BE2C (cell line): ENCODE measurements around the gene LTF.
"Not testable (repeated sequence)": the region's sequence is repeated elsewhere in the genome, so short reads cannot be mapped to it uniquely, and the experiment has no call there.

Experiments used
- DNase-seq: peaks from one replicate; pipeline ENCODE4 v3.0.0-alpha.2; 2020
- H3K27me3 ChIP-seq: fragments of 250-450 bp; sonication (Bioruptor Pico); 2 replicates; pipeline ENCODE4 v1.5.1; 2020; ENCODE audit warnings: mild to moderate bottlenecking
- H3K36me3 ChIP-seq: fragments of 250-450 bp; sonication (Bioruptor Pico); 2 replicates; pipeline ENCODE4 v1.5.1; 2020; ENCODE audit warnings: mild to moderate bottlenecking
- H3K4me1 ChIP-seq: fragments of 250-450 bp; sonication (Bioruptor Pico); 2 replicates; pipeline ENCODE4 v1.5.1; 2020
- H3K4me3 ChIP-seq: 2 replicates; pipeline ENCODE4 v1.5.1; 2011; ENCODE audit warnings: low read depth, low read length
- H3K9me3 ChIP-seq: fragments of 250-450 bp; sonication (Bioruptor Pico); 2 replicates; pipeline ENCODE4 v1.5.1; 2020
- TF ChIP-seq, protein P1 (sequence below): IDR thresholded peaks from 2 replicates; pipeline ENCODE4 v1.5.1; 2012; ENCODE audit warnings: mild to moderate bottlenecking, low read depth, low read length

The LTF gene

DNA sequence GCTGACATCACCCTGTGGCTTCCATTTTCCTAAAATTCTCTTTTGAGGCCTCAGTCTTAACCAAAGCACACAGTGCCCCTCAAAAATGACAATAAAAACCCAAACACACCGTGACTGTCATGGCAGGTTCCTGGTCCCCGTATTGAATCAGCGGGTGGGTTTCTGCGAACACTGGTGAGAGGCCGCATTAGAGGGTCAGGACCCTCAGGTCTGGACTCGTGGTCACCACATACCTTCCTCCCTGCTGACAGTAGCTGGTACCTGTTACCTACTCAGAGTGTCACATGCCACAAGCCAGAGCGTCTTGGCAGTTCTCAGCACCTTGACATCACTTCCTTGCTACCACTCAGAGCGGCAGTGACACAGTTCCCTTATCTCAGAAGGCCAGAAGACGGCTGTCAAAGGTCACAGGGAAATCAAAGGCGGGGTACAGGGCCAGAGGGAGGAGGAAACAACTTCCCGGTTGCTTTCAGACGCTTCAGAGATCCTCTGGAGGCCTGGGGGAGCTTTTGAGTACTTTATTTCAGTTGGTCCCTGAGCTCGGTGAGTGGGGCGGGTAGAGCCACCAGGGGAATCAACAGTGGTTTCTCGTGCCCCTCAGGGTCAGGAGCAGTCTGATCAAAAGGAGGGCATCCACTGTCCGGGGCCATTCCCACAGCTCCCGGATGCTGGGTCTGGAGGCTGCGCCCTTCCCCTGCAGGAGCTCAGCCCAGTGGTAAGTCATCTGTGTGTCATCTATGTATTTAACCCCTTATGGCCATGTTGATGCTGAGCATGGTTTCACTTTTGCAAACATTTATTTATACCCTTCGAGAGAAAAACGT, 57.7 kb downstream of the LTF start, which contains the start of the genes CCR5AS and CCRL2:
TSS of gene CCR5AS (minus strand) at position 279 of the 824 bp plus-strand sequence.
TSS of gene CCRL2 (plus strand) at position 472 of the 824 bp plus-strand sequence. CDS start 821 bp downstream, outside the sequence.
- TF ChIP-seq, protein P1, sequence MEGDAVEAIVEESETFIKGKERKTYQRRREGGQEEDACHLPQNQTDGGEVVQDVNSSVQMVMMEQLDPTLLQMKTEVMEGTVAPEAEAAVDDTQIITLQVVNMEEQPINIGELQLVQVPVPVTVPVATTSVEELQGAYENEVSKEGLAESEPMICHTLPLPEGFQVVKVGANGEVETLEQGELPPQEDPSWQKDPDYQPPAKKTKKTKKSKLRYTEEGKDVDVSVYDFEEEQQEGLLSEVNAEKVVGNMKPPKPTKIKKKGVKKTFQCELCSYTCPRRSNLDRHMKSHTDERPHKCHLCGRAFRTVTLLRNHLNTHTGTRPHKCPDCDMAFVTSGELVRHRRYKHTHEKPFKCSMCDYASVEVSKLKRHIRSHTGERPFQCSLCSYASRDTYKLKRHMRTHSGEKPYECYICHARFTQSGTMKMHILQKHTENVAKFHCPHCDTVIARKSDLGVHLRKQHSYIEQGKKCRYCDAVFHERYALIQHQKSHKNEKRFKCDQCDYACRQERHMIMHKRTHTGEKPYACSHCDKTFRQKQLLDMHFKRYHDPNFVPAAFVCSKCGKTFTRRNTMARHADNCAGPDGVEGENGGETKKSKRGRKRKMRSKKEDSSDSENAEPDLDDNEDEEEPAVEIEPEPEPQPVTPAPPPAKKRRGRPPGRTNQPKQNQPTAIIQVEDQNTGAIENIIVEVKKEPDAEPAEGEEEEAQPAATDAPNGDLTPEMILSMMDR = no peak
- no peaks in the 10 kb centered on the region for H3K36me3 ChIP-seq
- no peak for DNase-seq
- no peak within 1 kb of the TSS for H3K4me3 ChIP-seq
- no peaks in the 10 kb centered on the region for H3K9me3 ChIP-seq
- H3K4me1 ChIP-seq = no peaks in the 10 kb centered on the region
- H3K27me3 ChIP-seq = no peaks in the 10 kb centered on the region

DNA sequence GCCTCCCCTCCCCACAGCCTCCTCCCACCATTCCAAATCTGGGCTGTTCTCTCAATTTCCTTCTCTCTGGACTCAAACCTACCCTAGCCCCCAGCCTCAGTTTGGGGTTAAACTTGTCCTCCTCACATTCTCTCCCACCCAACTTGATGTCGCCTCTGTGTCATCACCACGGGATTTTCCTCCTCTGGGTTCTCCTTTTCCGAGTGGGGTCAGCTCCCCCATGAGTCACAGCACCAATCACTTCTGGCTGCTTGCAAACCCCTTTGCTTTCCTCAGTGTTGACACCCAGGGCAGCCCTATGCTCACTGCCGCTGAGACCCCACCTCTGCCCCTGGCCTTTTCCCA, 58.3 kb downstream of the LTF start:
- Histone ChIP-seq H3K36me3 (no peaks in the 10 kb centered on the region), H3K4me1 (no peaks in the 10 kb centered on the region), H3K4me3 (no peak overlapping the region), H3K27me3 (no peaks in the 10 kb centered on the region), H3K9me3 (no peaks in the 10 kb centered on the region)
- TF ChIP-seq, protein P1 = no peak
- no peak for DNase-seq

DNA sequence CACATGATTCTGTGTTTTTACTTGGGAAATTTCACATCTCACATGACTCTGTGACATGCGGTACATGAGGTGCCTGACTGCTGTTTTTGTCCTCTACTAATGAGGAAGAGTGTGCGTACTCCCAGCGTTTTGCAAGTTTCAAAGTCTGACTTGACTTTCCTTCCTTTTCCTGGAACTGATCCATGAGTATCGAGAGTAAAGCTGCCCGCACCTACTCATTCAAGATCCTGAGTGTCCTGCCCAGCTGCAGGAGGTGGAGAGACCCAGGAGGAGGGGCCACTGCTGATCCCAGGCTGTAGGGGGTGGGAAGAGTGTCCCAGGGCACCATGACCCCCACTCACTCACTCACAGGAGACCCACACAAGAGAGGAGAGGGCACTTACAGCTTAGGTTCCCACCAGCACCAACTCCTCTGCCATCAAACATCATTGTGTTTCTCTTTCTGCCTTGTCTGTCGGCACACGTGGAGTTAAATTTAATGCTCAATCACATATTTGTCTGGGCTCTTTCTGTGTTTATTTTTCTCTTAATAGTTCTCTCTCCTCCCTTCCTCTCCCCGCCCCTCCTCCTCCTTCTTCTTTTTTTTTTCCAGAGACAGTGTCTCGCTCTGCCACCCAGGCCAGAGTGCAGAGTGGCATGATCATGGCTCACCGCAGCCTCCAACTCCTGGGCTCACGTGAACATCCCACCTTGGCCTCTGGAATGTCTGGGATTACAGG, 59.2 kb downstream of the LTF start:
- Histone ChIP-seq H3K4me1 (no peaks in the 10 kb centered on the region), H3K27me3 (no peaks in the 10 kb centered on the region), H3K9me3 (no peaks in the 10 kb centered on the region), H3K36me3 (no peaks in the 10 kb centered on the region), H3K4me3 (no peak overlapping the region)
- TF ChIP-seq, protein P1 = no peak
- no peak for DNase-seq

DNA sequence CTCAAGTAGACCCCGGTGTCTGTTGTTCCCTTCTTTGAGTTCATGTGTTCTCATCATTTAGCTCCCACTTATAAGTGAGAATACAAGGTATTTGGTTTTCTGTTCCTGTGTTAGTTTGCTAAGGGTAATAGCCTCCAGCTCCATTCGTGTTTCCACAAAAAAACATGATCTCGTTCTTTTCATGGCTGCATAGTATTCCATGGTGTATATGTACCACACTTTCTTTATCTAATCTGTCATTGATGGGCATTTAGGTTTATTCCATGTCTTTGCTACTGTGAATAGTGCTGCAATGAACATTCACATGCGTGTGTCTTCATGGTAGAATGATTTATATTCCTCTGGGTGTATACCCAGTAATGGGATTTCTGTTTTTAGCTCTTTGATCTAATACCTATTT, 61.8 kb downstream of the LTF start:
- H3K4me1 ChIP-seq, H3K27me3 ChIP-seq, H3K9me3 ChIP-seq, H3K36me3 ChIP-seq, H3K4me3 ChIP-seq, DNase-seq: not testable (repeated sequence)

- TF ChIP-seq, protein P1 = no peak
- DNase-seq = no peak
- no peaks in the 10 kb centered on the region for H3K36me3 ChIP-seq
- H3K9me3 ChIP-seq = no peaks in the 10 kb centered on the region
- H3K4me3 ChIP-seq = no peak overlapping the region
- H3K27me3 ChIP-seq = no peaks in the 10 kb centered on the region
- no peaks in the 10 kb centered on the region for H3K4me1 ChIP-seq
Measured at GRCh38 chr3:46401579-46401978, 63.1 kb downstream of the LTF start.

DNA sequence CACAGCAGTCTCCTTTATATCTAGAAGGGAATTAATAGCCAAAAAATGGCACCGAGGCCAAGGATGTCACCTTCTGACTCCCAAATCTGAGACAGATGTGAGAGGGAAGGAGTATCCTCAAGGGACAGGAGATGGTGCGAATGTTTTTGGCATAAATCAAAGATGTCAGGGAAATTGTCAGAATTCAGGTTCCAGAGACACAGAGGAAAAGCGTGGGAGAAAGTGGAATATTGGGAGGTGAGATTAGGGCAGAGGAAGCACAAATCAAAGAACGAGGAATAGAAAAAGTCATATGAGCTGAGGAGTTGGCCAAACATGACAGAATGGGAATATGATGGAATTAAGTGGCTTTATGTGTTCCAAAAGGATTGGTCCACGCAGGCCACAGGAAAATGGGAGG, 63.9 kb downstream of the LTF start:
- Histone ChIP-seq H3K4me3 (no peak overlapping the region), H3K27me3 (no peaks in the 10 kb centered on the region), H3K36me3 (no peaks in the 10 kb centered on the region), H3K4me1 (no peaks in the 10 kb centered on the region), H3K9me3 (no peaks in the 10 kb centered on the region)
- DNase-seq = no peak
- TF ChIP-seq, protein P1 = no peak
